ENCODE results near the gene CDK11B.
"Not testable (repeated sequence)": the region's sequence is repeated elsewhere in the genome, so short reads cannot be mapped to it uniquely, and the experiment has no call there.

CDK11B gene

DNA sequence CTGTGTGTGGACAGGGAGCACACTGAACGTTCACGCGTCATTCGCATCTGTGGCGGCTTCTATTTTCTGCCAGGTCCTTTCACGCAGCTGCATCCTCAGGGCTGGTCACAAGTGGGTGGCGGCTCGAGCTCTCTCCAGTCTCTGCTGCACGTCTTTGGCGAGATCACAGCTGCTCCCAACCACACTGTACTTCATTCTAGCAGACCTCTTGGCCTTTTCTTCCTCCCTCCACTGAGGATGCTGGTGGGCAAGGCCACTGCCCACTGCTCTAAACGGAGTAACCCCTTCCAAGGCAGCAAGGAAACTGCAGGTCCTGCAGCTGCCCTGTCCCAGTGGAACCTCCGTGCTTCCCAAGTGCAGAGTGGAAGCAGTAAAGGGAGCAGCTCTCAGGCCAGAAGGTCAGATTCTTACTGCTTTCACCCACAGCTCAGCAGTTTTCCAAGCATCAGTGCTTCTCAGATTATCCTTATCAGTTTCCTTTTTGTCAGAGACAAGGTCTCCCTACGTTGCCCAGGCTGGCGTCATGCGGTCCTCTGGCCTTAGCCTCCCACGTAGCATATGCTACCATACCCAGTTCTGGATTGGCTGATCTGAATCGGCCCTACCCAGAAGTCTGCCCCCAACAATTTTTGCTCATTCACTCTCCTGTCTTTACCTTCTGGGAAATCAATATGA, 11.1 kb downstream of the CDK11B start:
- not testable (repeated sequence) for DNase-seq

DNA sequence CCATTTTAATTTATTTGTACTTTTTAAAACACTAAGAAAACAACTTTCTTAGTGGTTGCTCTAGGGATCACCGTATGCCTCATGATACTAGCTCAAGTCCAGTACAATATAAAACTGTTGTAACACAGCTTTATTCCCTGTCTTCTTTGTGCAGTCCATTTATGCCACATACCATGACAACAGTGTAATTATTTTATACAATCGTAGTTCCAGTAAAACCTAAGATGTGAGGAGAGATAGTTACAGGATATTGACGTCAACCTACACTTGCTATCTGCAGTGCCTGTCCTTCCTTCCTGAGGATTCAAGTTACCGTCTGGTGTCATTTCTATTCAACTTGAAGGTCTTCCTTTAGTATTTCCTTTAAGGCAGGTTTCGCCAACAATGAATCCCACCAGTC, 12.5 kb downstream of the CDK11B start:
- not testable (repeated sequence) for DNase-seq

DNA sequence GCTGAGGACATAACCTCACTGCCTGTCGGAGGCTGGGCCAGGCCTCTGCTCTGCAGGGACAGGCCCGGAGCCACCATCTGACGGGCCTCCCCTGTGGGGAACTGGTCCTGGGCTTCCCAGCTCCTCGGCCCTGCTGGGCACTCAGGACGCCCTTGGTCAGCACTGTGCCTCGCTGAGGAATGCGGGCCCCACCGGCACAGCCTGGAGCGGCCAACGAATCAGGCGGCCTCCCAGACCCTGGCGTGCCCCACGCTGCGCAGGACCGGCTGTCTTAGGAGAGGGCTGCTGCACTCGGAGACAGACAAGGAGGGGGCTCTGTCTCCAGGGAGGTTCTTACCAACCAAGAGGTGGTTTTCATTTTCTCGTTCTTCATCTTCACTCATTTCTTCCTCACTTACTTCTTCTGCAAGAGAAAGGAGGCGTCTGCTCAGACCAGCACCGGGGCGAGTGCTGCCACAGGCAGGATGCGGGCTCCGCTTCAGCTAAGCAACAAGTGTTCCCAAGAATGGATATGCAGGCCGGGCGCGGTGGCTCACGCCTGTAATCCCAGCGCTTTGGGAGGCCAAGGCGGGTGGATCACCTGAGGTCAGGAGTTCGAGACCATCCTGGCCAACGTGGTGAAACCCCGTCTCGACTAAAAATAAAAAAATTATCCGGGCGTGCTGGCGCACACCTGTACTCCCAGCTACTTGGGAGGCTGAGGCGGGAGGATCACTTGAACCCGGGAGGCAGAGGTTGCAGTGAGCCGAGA, 17.9 kb downstream of the CDK11B start:
- DNase-seq, result not testable (repeated sequence)

GRCh38 chr1:1640081-1640480, 18.7 kb downstream of the CDK11B start:
- not testable (repeated sequence) for DNase-seq

DNA sequence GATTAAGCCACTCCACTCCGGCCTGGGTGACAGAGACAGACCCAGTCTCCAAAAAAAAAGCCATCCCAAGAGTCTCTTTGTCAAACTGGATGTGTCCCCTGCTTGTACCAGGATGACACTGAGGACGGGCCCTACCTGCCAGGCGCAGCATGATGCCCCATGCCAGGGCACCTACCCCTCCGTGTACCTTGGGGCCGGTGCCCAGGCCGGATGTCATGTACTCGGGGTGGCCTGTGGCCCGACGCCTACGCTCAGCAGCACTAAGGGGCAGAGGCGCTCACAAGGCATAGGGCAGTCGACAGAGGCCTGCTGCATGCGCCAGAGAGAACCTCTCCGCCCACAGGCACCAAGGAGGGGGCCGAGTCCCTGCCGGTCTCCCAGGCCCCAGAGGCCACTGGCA, 19.4 kb downstream of the CDK11B start:
- not testable (repeated sequence) for DNase-seq

- not testable (repeated sequence) for DNase-seq
Measured at GRCh38 chr1:1638528-1638927, 20.3 kb downstream of the CDK11B start.

DNA sequence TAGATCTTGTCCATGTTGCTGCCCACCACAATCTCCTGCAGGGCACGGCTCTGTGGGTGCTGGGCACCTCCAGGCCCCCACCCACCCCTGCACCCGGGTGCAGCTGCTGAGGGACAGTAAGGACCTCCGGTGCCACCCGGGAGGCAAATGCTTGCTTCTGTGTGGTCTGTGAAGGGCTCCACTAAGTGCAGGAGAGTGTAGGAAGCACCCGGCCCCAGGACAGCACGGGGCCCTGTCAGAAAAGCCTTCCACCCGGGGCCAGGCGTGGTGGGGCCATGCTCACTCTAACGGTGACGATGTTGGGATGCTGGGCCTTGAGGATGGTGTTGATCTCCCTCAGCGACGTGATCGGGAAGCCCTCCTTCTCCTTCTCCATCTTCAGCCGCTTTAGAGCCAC, 21.3 kb downstream of the CDK11B start:
- DNase-seq, result not testable (repeated sequence)

- not testable (repeated sequence) for DNase-seq
Measured at GRCh38 chr1:1636621-1637478, 22.0 kb downstream of the CDK11B start.

- not testable (repeated sequence) for DNase-seq
Measured at GRCh38 chr1:1634613-1635012, 24.2 kb downstream of the CDK11B start.

DNA sequence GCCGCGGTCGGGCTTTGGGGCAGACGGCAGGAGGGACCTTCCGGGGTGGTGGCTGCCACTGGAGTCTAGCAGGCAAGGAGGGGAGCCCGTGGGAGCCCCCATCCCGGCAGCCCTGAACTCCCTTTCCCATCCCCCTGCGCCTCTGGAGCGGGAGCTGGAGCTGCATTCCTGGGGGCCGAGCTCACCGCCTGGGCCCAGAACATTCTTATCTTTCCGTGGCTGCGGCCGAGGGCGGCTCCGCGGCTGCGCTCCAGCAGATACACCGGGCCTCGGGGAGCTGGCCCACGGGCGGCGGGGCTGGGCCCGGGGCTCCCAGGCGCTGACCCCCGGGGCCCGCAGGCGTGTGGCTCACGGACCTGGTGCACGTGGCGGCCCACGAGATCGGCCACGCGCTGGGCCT, 25.4 kb downstream of the CDK11B start:
- not testable (repeated sequence) for DNase-seq

DNA sequence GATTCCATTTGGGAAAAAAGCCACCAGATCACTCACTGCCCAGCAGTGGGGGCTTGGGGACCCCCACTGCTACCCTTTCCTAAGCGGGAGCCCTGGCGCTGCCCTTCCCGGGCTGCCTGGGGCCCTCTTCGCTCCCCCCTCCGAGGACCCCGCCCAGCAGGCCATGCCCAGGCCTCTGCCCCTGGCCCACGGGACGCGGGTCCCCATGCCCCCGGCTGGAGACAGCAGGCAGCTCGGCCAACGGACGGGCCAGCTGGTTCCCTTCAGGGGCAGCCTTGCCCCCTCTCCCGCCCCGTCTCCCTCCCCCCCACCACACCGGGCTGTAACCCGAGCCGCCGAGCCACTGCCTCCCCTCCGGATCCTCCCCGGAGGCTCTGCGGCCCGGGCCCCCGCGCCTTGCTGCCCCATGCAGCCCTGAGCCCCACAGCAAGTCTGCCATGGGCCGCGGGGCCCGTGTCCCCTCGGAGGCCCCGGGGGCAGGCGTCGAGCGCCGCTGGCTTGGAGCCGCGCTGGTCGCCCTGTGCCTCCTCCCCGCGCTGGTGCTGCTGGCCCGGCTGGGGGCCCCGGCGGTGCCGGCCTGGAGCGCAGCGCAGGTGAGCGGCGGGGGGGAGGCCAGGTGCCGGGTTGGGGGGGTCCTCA, 26.9 kb downstream of the CDK11B start, which contains the start of gene MMP23B:
TSS of gene MMP23B (plus strand) at position 392 of the 639 bp plus-strand sequence. CDS start at position 438, 46 bp downstream.
- DNase-seq, result no peak

- no peak for DNase-seq
Measured at GRCh38 chr1:1630965-1631781, 27.6 kb downstream of the CDK11B start.

- peak; percentile 69 for DNase-seq
Measured at GRCh38 chr1:1630191-1630964, 28.4 kb downstream of the CDK11B start.

- no peak for DNase-seq
Measured at GRCh38 chr1:1629430-1630190, 29.2 kb downstream of the CDK11B start.

- no peak for DNase-seq
Measured at GRCh38 chr1:1628754-1629429, 29.9 kb downstream of the CDK11B start.

- DNase-seq, result no peak
Measured at GRCh38 chr1:1627829-1628753, 30.7 kb downstream of the CDK11B start.

- DNase-seq, result no peak
Measured at GRCh38 chr1:1627261-1627828, 31.5 kb downstream of the CDK11B start.
